C4-2B (cell line): Measurements from ENCODE around the gene ADGRD1.

Experiments used
- ZFX ChIP-seq: fragments of 450-650 bp; IDR thresholded peaks from 2 replicates; pipeline ENCODE4 v1.6.1; 2017
- TF ChIP-seq, protein P1 (sequence below): fragments of 450-650 bp; conservative IDR thresholded peaks from 2 replicates; pipeline ENCODE4 v1.5.1; 2017; ENCODE audit warnings: mild to moderate bottlenecking

DNA sequence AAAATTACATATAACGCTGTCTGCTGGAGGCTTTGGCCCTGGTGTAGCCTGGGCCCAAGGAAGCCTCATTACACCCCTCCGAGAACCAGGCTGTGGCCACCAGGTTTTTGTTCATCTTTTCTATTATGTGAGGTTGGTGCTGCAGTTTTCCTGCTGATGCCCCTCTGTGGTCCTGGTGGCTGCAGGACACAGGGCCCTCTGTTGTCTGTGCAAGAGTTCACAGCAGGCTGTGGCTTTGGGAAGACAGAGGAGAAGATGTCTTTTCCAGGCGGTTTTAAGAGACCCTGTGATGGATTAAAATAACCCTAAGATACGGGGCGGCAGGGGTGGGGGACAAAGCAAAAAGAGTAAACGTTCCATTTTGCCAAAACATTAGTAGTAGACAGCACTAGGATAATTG, 121.5 kb downstream of the ADGRD1 start:
- no peak for TF ChIP-seq ZFX
- TF ChIP-seq, protein P1, sequence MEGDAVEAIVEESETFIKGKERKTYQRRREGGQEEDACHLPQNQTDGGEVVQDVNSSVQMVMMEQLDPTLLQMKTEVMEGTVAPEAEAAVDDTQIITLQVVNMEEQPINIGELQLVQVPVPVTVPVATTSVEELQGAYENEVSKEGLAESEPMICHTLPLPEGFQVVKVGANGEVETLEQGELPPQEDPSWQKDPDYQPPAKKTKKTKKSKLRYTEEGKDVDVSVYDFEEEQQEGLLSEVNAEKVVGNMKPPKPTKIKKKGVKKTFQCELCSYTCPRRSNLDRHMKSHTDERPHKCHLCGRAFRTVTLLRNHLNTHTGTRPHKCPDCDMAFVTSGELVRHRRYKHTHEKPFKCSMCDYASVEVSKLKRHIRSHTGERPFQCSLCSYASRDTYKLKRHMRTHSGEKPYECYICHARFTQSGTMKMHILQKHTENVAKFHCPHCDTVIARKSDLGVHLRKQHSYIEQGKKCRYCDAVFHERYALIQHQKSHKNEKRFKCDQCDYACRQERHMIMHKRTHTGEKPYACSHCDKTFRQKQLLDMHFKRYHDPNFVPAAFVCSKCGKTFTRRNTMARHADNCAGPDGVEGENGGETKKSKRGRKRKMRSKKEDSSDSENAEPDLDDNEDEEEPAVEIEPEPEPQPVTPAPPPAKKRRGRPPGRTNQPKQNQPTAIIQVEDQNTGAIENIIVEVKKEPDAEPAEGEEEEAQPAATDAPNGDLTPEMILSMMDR, result no peak
